SKM-1 treated with dmso at 0.1 percent for 144 hours (cell line): ENCODE measurements around the gene LCE1B.

Source experiments
- DNase-seq: peaks from one replicate; lab custom pipeline; 2025; ENCODE audit not compliant: unreplicated experiment; lab: John Stamatoyannopoulos, UW

The LCE1B gene

DNA sequence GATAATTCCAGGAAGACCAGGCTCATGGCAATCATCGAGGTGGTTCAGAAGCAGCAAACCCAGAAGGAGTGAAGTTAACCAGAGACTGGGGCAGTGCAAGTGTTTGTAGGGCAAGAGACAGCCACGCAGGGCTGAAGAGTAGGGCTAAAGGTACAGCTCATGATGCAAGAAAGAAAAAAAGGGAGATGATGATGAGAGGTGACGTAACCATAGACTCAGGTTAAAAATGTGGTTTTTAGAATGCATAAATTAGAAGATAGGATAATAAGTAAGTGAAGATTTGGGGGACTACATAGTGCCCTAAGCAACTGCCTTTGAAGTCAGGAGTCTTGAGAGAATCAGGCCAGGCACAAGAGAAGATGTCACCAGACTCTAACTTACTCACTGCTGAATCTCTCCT lies 48.4 kb downstream of the LCE1B start:
- no peak for DNase-seq

DNA sequence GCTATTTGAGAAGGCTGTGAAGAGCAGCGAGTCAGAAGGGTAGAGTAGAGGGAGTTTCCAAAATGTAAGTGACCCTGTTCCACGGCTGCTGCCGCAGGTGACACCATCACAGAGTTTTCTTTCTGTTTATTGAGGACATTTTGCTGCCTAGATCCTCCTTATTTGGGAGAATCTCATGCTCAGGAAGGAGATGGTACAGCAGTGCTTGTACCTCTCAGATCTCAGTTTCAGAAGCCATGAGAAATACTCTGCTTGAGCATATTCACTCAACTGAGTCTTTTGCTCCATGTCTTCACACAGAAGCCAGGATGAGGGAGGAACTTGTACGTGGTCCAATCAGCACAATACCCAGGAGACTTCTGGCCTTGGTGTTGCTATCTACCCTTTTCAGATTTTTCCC lies 49.6 kb downstream of the LCE1B start:
- no peak for DNase-seq
